Cardiac muscle cell (in vitro differentiated cells and primary cell): Measurements from ENCODE around the gene DHRS7. TPM values are rescaled to one million over a fixed set of nuclear protein-coding genes. Genes with fewer than 3 reads are reported as not detected.

Experiments
- DNase-seq, 2 donors: peaks; one replicate each; pipeline versions ENCODE4 v3.0.0 to v3.0.0-alpha.2; 2010 to 2017; ENCODE audit warnings: low read depth in 1 of 2, low spot score in 1 of 2
- H3K27ac ChIP-seq: fragments of 200-600 bp; sonication (generic); 2 replicates; pipeline ENCODE4 v1.5.1; 2016
- H3K27me3 ChIP-seq: fragments of 200-600 bp; sonication (generic); 2 replicates; pipeline ENCODE4 v1.6.0; 2016; ENCODE audit warnings: control low read depth
- H3K36me3 ChIP-seq: fragments of 200-600 bp; sonication (generic); 2 replicates; pipeline ENCODE4 v1.5.1; 2016; ENCODE audit warnings: control low read depth
- H3K4me1 ChIP-seq: fragments of 200-600 bp; sonication (generic); 2 replicates; pipeline ENCODE4 v1.8.1; 2017; ENCODE audit warnings: low read depth, mild to moderate bottlenecking, mixed run types
- H3K4me3 ChIP-seq: fragments of 200-600 bp; sonication (generic); 2 replicates; pipeline ENCODE4 v1.5.1; 2016; ENCODE audit warnings: mild to moderate bottlenecking
- H3K9me3 ChIP-seq: fragments of 200-600 bp; sonication (generic); 2 replicates; pipeline ENCODE4 v1.5.1; 2017; ENCODE audit warnings: low read depth, mild to moderate bottlenecking, control low read depth
- polyA plus RNA-seq: library from polyadenylated mRNA; unstranded; fragments of >200 nt; fragmentation: Nextera tagmentation; extraction: Ambion mirVana; gene quantifications from 2 replicates; pipeline ENCODE4 v1.2.1, GENCODE V29; 2016
- total RNA-seq: library from RNA; depleted of rRNA; stranded (reverse); fragments of >200 nt; gene quantifications from 2 replicates; pipeline ENCODE4 v1.2.3, GENCODE V29; 2016
- TF ChIP-seq, protein P1 (sequence below): IDR thresholded peaks from 2 replicates; pipeline ENCODE4 v1.5.1; 2012; ENCODE audit warnings: low read depth, mild to moderate bottlenecking, low read length

DHRS7 gene
- total and polyA plus RNA-seq, 2 experiments from 2014 or later, result 24.1 to 36.4 TPM

GRCh38 chr14:60125918-60126317, 39.3 kb downstream of the DHRS7 start:
- Histone ChIP-seq H3K36me3 (peaks cover 66% of the 10 kb centered on the region), H3K27ac (no peak overlapping the region), H3K4me3 (no peak overlapping the region), H3K9me3 (no peaks in the 10 kb centered on the region), H3K27me3 (no peaks in the 10 kb centered on the region), H3K4me1 (no peaks in the 10 kb centered on the region)
- DNase-seq, result no peak
- TF ChIP-seq, protein P1, sequence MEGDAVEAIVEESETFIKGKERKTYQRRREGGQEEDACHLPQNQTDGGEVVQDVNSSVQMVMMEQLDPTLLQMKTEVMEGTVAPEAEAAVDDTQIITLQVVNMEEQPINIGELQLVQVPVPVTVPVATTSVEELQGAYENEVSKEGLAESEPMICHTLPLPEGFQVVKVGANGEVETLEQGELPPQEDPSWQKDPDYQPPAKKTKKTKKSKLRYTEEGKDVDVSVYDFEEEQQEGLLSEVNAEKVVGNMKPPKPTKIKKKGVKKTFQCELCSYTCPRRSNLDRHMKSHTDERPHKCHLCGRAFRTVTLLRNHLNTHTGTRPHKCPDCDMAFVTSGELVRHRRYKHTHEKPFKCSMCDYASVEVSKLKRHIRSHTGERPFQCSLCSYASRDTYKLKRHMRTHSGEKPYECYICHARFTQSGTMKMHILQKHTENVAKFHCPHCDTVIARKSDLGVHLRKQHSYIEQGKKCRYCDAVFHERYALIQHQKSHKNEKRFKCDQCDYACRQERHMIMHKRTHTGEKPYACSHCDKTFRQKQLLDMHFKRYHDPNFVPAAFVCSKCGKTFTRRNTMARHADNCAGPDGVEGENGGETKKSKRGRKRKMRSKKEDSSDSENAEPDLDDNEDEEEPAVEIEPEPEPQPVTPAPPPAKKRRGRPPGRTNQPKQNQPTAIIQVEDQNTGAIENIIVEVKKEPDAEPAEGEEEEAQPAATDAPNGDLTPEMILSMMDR, result no peak

GRCh38 chr14:60116181-60116580, 49.0 kb downstream of the DHRS7 start:
- Histone ChIP-seq H3K27me3 (no peaks in the 10 kb centered on the region), H3K36me3 (peaks cover 49% of the 10 kb centered on the region), H3K4me1 (no peaks in the 10 kb centered on the region), H3K9me3 (no peaks in the 10 kb centered on the region), H3K27ac (no peak overlapping the region), H3K4me3 (no peak overlapping the region)
- no peak for DNase-seq
- TF ChIP-seq, protein P1, result no peak

- Histone ChIP-seq H3K27ac (no peak overlapping the region), H3K4me1 (no peaks in the 10 kb centered on the region), H3K9me3 (no peaks in the 10 kb centered on the region), H3K36me3 (peaks cover 41% of the 10 kb centered on the region), H3K4me3 (no peak overlapping the region), H3K27me3 (no peaks in the 10 kb centered on the region)
- no peak for DNase-seq
- TF ChIP-seq, protein P1, result no peak
Observed at GRCh38 chr14:60114881-60115280, 50.3 kb downstream of the DHRS7 start.

DNA sequence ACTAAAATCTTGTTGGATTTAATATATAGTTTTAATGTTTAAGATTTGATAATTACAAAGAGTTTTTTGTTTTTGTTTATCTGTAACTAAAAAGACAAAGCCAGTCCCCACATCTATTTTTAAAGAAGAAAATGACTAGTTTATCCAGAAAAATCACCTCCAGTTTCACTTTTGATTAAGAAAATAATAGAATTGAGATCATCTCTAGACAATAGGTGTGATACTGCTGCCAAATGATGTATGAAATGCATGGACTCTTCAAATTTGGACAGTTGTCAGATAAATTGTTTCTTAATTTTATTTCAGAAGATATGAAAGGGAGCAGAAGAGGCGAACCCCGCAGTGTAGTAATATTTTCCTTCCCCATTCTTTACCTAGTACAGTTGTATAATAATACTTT, 53.5 kb downstream of the DHRS7 start:
- H3K4me3 ChIP-seq, result no peak overlapping the region
- peaks cover 24% of the 10 kb centered on the region for H3K36me3 ChIP-seq
- H3K4me1 ChIP-seq, result no peaks in the 10 kb centered on the region
- TF ChIP-seq, protein P1, result no peak
- no peak overlapping the region for H3K27ac ChIP-seq
- no peaks in the 10 kb centered on the region for H3K27me3 ChIP-seq
- no peaks in the 10 kb centered on the region for H3K9me3 ChIP-seq
- no peak for DNase-seq

DNA sequence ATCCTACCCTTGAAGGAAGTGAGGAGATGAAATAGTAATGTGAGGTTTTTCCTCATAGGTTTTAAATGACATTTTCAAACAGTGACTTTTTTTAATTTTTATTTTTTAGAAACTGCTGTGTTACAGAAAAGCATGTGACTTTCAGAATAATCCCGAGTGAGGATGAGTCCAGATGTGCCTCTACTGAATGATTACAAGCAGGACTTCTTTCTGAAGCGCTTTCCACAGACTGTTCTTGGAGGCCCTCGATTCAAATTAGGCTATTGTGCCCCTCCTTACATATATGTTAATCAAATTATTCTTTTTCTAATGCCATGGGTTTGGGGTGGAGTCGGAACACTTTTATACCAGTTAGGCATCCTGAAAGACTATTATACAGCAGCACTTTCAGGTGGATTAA, 57.7 kb downstream of the DHRS7 start:
- no peak for DNase-seq
- Histone ChIP-seq H3K27me3 (no peaks in the 10 kb centered on the region), H3K4me1 (no peaks in the 10 kb centered on the region), H3K27ac (no peak overlapping the region), H3K9me3 (no peaks in the 10 kb centered on the region), H3K4me3 (no peak overlapping the region), H3K36me3 (peaks cover 16% of the 10 kb centered on the region)
- TF ChIP-seq, protein P1, result no peak

DNA sequence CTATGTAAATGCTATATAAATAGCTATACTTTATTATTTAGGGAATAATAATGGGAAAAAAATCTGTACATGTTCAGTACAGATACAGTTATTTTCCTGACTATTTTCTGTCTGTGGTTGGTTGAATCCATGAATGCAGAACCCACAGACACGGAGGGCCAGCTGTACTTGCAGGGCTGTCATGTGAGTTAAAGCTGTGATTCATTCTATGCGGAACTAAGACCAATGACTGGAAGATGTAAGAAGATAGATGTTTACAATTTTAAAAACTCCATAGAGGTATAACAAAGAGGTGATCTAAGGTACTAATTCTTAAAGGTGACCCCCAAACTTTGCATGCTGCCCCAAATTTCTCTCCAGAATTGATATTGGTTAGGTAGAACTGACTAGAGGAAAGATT, 58.9 kb downstream of the DHRS7 start:
- Histone ChIP-seq H3K36me3 (peaks cover 12% of the 10 kb centered on the region), H3K4me3 (no peak overlapping the region), H3K27me3 (no peaks in the 10 kb centered on the region), H3K27ac (no peak overlapping the region), H3K9me3 (no peaks in the 10 kb centered on the region), H3K4me1 (no peaks in the 10 kb centered on the region)
- DNase-seq, result peak in 1 of 2 donors; percentile 57
- TF ChIP-seq, protein P1, result no peak
